GM12892 (cell line): Measurements from ENCODE around the gene GSTM2.

Experiments used
- DNase-seq: peaks from one replicate; pipeline ENCODE4 v3.0.0; 2011; ENCODE audit not compliant: insufficient read length
- FAIRE-seq: peaks from 2 replicates; lab custom pipeline; 2011; peaks lifted over from hg19 to GRCh38; lab: Jason Lieb, UNC
- POLR2A ChIP-seq: IDR thresholded peaks from 2 replicates; pipeline ENCODE4 v1.6.1; 2011; ENCODE audit warnings: low read depth, low read length, control low read depth
- POLR2AphosphoS5 ChIP-seq: IDR thresholded peaks from 2 replicates; pipeline ENCODE4 v1.6.1; 2011; ENCODE audit warnings: low read depth, low read length, control low read depth
- TAF1 ChIP-seq: IDR thresholded peaks from 2 replicates; pipeline ENCODE4 v1.6.1; 2011; ENCODE audit warnings: low read depth, mild to moderate bottlenecking, control low read depth, low read length, borderline replicate concordance

Gene GSTM2

GRCh38 chr1:109719337-109719837 lies 51.5 kb downstream of the GSTM2 start:
- DNase-seq (no peak), FAIRE-seq (no peak)
- no peak for TF ChIP-seq POLR2AphosphoS5
- TF ChIP-seq TAF1, result no peak
- TF ChIP-seq POLR2A, result no peak

GRCh38 chr1:109721042-109721441 lies 53.2 kb downstream of the GSTM2 start:
- DNase-seq, result no peak
- TF ChIP-seq POLR2AphosphoS5 (no peak), POLR2A (no peak), TAF1 (no peak)
- no peak for FAIRE-seq

- no peak for FAIRE-seq
- no peak for TF ChIP-seq TAF1
- TF ChIP-seq POLR2A, result no peak
Observed at GRCh38 chr1:109721971-109722370, 54.1 kb downstream of the GSTM2 start.

GRCh38 chr1:109722908-109723691 lies 55.2 kb downstream of the GSTM2 start:
- FAIRE-seq, result no peak
- TF ChIP-seq POLR2A, result no peak
- TF ChIP-seq TAF1, result no peak
- no peak for TF ChIP-seq POLR2AphosphoS5
- no peak for DNase-seq

More at GRCh38 chr1:109721971-109722370, 54.1 kb downstream of the GSTM2 start:
- DNase-seq, result no peak
